GM21515 (cell line): ENCODE measurements around the gene LAMA3.

ENCODE experiments used
- ATAC-seq: cut with Tn5 transposase; IDR thresholded peaks from one replicate; pipeline ENCODE4 v1.9.1; 2021; ENCODE audit not compliant: unreplicated experiment

Gene LAMA3

GRCh38 chr18:23772327-23773024 is 83.2 kb downstream of the LAMA3 start:
- ATAC-seq, result no peak

- ATAC-seq, result no peak
Measured at GRCh38 chr18:23776306-23776705, 87.1 kb downstream of the LAMA3 start.

- ATAC-seq, result no peak
Measured at GRCh38 chr18:23778828-23779227, 89.6 kb downstream of the LAMA3 start.

GRCh38 chr18:23779696-23780303 is 90.5 kb downstream of the LAMA3 start:
- ATAC-seq, result no peak

DNA sequence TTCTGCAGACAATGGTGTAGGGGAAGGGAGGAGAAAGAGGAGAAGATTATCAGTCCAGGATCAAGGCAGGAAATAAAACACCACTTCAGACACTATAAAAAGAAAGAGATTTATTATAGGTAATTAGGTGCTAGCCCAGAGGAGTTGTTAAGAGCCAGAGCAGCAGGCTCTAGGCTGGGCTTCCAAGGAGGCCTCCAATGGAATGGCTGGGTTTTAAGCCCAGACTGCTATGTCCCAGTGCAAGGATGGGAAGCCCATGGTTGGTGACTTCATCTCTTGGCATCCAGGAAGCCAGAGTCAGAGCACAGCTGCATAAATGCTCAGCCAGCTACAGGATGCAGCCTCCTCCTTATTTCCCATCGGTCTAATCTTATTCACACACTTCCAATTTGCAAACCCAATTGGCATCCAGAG is 95.6 kb downstream of the LAMA3 start:
- ATAC-seq, result no peak

DNA sequence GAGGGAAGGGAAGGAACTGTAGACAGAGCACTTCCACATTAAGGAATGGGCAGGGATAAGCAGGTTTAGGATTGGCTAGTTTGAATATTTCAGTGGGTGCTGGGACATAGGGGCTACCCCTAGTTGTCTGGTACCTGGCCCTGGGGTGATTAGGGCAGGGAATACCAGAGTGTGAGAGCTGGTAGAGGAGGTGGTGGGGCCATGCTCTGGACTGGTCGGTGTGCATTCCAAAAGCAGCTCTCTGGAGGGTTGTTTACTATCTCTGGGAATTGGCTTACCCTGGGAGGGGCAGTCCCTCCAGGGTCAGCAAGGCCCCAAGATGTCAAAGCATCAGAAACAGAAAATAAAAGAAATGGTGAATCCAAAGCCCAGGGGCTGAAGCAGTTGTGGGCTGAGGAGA is 103.8 kb downstream of the LAMA3 start:
- ATAC-seq, result no peak

DNA sequence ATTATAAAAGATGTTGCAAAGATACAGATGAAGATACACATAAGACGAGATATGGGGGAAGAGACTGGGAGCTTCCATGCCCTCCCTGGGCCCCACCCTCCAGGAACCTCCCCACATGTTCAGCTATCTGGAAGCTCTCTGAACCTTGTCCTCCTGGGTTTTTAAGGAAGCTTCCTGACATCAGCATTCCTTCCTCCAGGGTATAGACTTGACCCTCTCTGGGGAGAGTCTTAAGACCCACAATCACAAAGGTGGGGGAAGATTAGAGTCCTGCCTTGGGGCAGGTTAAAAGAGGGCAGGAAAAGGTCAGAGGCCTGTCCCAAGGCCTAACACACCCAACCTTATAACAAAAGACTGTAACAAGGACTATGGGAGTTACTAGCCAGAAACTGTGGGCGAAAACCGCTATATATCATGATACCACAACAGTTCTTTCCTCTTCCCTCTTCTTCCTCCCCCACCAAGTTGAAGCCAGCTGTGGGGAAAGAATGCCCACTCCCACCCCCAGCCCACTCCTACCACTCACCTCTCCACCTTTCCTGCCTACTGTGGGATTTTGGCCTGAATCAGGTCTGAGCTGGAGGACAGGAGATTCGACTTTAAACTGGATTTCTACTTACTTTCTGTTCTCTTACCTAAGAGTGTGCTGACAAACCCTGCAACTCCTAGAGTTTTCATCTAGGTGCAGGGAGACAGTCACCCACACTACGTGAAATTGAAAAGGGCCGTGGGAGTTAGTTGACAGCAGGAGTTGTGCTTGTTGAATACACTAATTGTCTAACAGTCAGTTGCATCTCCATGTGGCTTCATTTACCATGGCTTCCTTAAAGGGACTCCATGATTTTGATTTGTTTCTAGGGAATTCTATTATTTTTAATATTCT is 105.0 kb downstream of the LAMA3 start:
- no peak for ATAC-seq

- no peak for ATAC-seq
Measured at GRCh38 chr18:23798249-23798648, 109.0 kb downstream of the LAMA3 start.

DNA sequence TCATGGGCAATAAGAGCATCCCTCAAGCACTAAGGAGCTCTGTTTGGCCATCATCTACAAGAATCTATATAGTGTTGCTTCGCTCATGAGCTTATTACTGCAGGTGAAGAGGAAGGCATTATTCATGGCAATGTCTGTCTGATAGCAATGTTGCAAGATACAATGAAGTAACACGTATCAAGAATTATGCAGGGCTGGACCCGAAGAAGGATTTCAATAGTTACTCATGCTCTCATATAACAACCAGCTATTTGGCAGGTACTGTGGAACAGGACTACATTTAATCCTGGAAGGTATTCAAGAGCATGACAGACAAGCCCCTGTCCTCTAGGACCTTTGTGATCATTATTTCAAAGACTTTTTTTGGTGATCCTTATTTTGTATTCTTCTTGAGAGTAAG is 109.6 kb downstream of the LAMA3 start:
- ATAC-seq, result no peak

GRCh38 chr18:23799540-23799939 is 110.3 kb downstream of the LAMA3 start:
- no peak for ATAC-seq

GRCh38 chr18:23800902-23801301 is 111.6 kb downstream of the LAMA3 start:
- ATAC-seq, result no peak

GRCh38 chr18:23802817-23803216 is 113.6 kb downstream of the LAMA3 start:
- ATAC-seq, result no peak

GRCh38 chr18:23803755-23804154 is 114.5 kb downstream of the LAMA3 start:
- no peak for ATAC-seq

GRCh38 chr18:23805898-23806297 is 116.6 kb downstream of the LAMA3 start:
- ATAC-seq, result no peak

DNA sequence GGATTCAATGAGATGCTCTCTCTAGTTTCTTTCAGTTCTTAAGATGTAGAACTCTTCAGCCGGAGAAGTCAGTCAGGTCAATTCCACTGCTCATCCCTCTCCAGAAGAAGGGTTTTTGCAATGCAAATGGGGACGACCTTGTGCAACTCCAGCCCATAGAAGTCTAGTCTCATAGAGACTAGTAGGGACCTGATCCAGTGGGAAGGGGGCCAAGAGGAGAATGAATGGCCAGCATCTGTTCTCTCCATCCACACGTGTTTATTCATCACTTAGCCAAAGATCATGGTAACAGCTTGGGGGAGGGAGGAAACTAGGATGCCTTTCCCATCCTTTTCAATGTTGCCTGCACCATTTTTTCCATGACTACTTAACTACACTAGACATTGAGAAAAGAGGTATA is 120.2 kb downstream of the LAMA3 start:
- no peak for ATAC-seq

DNA sequence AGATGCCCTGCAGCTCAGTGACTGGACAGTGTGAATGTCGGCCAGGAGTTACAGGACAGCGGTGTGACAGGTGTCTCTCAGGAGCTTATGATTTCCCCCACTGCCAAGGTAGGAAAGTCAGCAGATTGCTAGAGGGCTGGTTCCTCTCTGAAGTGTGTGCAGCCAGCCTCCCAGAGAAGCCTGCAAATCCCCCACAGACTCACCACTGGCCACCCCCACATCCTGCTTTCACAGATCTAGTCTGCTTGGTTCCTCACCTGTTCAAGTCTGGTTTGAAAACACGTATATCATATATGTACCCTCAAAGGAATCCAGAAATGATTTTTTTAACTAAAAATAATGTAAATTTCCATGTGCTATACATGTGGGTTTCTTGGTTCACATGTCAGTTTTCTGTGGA is 121.1 kb downstream of the LAMA3 start:
- ATAC-seq, result no peak

DNA sequence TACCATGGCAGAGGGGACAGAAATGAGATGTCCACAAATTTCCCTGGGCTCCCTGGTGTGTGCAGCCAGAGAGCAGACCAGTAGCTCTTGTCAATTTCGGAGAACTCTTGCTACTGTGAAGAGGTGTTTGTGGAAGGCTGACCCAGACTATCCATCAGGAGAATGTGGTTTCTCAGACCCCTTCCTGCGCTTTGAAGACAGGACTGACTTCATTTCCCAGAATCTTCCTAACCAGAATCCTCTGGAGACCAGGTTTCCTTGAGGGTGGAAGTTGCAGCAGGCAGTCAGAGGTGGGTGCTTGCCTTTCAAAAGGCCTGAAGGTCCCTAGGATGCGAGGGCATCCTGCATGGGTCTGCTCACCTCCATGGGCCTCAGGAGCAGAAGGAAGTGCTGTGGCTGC is 121.9 kb downstream of the LAMA3 start:
- no peak for ATAC-seq

GRCh38 chr18:23812546-23813440 is 123.5 kb downstream of the LAMA3 start:
- no peak for ATAC-seq

- no peak for ATAC-seq
Measured at GRCh38 chr18:23814991-23815614, 125.8 kb downstream of the LAMA3 start.

DNA sequence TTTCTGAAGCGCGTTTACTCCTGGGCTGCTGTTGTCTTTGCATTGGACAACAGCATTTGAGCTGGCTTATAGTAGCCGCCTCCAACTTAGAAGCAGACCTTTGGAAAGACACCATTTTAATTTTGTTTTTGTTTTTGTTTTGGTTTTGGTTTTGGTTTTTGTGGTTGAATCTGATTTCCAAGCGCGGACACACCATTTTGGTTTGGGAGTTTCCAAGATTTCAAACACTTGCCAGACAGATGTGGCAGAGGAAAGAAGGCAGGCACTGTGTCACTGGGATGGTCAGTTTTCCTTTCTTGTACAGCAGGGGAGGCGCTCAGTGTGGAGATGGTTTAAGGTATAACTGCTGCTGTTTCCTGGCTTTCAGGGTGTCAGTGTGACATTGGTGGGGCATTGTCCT is 126.8 kb downstream of the LAMA3 start:
- no peak for ATAC-seq
